GM21528 (cell line): ENCODE measurements around the gene GAMT.

ENCODE experiments used
- ATAC-seq: cut with Tn5 transposase; IDR thresholded peaks from one replicate; pipeline ENCODE4 v1.9.1; 2021; ENCODE audit warnings: mild to moderate bottlenecking, moderate library complexity; ENCODE audit not compliant: unreplicated experiment, low FRiP score

Gene GAMT

DNA sequence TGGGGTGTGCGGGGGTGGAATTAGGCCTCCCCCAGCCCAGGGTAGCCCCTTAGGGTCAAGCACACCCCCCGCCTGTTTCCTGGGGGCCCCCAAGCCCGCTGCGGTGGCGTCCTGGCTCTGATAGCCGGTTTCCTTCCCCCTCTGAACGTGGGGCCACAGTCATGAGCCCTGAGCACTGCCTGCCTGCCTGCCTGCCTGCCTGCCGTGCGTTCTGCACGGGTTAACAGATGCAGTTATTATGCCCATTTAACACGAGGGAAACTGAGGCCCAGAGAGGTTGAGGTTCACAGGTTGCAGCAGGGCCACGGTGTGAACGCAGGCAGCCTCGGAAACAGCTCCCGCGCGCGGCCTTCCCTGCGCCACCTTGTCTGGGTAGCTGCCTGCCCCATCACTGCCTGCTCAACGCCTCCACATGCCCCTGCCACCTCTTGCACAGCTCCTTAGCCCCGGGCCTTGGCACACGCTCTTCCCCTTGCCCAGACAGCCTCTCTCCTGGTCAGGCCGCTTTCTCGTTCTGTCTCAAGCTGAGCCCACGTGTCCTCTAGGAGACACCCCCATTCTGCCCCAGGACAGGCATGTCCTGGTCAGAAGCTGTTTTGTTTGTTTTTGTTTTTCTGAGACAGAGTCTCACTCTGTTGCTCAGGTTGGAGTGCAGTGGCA is 1.2 kb upstream of the GAMT start:
- no peak for ATAC-seq

DNA sequence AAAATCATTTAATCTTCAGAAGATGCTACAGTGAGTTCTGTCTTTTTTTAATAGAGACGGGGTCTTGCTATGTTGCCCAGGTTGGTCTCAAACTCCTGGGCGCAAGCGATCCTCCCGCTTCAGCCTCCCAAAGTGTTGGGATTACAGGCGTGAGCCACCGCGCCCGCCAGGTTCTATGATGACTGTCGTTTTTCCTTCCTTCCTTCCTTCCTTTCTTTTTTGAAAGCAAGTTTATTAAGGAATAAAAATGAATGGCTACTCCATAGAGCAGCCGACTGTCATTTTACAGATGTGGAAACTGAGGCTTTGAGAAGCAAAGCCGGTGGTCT is 511 bp upstream of the GAMT start:
- ATAC-seq = no peak

DNA sequence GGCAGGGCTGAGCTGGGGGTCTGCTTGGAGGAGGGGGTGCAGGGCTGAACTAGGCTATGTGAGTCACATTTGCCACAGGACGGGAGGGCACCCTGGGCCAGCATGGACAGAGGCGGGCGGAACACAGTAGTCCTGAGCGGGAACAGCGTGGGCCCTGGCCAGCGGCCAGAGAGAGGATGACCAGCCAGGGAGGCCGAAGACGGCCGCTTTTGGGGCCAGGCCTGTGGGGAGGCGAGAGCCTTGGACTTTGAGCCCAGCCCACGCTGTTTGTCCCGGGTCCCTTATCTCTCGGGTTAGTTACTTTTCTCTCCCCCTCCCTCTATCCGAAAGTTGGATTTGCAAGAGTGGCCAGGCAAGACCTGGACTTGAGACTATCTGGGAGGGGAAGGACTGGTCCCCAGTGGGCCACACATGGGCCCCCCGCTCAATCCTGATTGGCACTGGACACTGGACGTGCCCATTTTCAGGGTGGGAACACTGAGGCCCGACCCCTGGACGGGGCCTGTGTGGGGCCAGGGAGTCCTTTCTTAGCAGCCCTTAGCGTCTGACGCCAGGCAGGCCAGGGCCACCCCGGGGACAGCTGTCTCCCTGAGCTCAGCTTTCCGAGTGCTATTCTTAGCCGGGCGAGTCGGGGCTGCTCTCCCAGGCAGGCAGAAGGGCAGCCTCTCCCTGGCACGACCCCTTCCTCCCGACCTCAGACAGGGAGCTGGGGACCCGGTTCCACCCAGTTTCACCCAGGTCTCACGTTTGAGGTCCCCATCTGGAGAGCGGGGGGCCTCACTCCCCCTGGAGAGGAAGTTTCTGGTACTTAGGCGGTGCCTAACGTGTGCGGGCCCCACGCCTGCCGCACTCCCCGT is 833 bp downstream of the GAMT start:
- no peak for ATAC-seq

DNA sequence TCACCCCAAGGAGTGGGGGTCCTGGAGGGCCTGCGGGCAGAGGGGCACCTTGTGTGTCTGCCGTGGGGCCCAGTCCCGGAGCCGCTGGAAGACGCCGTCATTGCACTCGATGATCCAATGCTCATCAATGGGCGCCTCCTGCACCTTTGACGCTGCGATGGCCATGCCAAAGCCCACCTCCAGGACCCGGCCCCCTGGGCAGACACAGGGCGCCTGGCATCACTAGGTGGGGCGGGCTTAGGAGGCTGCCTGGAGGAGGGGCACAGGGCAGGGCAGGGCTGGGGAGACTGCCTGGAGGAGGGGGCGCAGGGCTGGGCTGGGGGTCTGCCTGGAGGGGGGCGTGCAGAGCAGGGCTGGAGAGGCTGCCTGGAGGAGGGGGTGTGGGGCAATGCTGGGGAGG is 1.6 kb downstream of the GAMT start:
- ATAC-seq = no peak

DNA sequence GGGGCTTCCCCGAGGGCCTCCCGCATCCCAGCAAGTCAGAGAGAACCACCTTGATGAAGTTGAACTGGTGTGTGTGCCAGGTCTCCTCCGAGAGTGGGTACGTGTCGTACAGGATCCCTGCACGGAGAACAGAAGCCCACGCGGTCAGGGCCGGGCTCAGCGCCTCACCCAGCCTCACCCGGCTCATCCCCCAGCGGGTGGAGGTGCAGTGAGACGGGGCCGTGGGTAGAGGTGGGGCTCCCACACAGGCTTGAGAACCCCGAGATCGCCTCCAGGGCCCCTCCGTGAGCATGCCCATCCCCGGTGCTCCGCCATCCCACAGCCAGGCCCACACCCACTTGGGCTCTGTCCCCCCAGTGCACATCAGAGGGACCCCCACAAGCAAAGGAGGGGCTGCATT is 2.3 kb downstream of the GAMT start:
- ATAC-seq = no peak

DNA sequence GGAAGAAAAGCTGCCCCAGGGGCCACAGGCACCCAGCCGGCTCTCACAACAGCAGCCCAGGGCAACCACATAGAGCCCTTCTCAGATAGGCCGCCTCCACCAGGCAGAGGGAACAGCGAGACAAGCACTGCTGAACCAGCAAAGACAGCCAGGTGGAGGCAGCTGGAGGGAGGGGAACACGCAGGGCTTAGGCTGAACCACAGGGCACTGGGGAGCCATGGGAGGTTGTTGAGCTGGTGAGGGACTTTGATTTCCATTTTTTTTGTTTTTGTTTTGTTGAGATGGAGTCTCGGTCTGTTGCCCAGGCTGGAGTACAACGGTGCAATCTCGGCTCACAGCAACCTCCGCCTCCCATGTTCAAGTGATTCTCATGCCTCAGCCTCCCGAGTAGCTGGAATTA is 3.5 kb downstream of the GAMT start:
- ATAC-seq = no peak

DNA sequence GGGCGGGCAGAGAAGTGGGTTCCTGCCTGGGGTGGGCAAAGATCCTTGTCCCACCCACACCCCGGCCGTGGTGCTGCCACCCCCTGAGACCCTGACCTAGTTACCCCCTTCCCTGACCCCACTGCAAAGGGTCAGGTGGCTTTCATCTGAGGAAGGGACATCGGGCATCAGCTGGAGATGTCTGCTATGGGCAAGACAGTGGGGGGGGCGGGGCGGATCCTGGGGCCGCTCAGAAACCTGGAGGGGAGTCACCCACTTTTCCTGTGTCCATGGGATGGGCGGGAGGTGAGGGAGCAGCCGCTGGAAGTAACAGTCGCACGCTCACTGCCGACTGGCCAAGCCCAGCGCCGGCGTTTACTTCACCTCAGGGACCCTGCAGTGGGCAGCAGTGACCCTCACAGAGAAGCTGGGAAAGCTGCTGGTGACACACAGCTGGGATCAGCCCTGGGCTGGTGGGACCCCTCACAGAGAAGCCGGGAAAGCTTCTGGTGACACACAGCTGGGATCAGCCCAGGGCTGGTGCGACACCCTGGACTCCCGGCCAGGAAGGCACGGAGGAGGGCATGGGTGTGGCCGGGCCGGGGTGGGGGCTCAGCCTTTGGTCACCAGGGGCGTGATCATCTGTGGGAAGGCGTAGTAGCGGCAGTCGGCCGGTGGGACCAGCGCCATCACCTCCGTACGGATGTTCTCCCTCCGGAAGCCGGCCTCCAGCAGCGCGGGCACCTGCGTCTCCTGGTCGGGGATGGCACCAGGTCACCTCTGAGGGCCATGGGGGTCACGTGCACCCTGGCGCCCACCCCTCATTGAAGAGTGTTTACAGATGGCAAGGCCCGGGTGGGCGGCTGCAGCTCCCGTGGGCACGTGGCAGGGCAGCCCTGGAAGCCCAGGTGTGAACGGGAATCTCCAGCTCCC is 4.3 kb downstream of the GAMT start:
- ATAC-seq = no peak

DNA sequence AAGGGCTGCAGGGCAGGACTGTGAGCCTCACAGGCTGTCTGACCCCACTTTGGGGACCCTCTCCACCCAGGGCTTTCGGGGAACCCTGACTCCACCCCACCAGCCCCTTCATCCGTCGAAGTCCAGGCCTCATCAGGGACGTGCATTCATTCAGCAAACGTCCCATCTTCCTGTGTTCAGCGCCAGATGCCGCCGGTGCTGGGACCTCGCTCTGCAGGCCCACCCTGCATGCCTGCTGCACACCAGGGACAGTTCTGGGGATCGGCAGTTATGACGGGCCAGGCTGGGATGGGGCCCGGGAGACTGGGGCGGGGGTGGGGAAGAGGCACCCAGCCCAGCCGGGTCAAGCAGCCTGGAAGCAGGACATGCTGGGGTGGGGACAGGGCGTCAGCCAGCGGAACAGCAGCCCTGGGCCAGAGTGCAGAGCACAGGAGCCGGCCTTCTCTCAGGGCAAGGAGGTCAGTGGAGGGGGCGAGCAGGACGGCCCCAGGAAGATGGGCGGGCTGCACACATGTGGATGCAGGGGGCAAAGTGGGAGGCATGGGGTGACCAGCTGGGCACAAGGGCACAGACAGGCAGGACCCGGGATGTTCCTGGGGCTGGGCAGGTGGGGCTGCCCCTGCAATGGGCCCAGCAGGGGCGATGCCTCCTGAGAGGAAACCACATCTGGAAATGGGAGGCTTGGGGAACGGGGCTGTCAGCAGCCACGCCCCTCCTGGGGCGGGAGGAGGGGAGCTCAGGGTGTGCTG is 5.1 kb downstream of the GAMT start:
- ATAC-seq = no peak

DNA sequence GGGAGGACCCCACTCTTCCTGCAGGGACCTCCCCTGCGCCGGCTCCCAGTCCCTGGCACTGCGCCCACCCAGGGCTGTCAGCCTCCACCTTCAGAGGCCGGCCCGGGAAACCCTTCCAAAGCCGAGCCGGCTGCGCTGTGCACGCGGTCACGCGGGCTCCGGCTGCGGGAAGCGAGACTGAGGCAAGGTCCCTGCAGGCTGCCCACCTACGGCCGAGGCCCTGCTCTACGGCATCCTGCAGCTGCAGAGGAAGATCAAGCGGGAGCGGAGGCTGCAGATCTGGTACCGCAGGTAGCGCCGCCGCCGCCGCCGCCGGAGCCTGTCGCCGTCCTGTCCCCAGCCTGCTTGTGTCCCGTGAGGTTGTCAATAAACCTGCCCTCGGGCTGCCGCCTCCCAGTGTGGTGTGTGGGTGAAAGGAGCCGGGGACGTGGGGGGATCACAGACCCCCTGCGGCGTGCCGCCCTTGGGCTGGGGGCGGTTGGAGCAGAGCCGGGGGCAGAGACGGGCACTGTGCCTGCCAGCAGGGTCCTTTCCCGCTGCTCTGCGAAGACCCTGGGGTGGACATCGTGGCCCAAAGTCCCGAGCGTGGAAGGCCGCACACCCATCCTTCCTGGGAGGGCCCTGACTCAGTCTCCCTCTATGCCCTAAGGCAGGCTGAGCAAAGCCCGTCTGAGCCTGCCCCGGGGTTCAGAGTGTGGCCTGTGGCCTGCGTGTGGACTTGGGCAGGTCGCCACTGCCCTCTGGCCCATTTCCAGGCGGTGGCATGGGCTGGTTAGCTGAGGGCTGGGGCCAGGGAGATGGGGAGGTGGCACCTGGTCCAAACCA is 5.9 kb downstream of the GAMT start:
- no peak for ATAC-seq

DNA sequence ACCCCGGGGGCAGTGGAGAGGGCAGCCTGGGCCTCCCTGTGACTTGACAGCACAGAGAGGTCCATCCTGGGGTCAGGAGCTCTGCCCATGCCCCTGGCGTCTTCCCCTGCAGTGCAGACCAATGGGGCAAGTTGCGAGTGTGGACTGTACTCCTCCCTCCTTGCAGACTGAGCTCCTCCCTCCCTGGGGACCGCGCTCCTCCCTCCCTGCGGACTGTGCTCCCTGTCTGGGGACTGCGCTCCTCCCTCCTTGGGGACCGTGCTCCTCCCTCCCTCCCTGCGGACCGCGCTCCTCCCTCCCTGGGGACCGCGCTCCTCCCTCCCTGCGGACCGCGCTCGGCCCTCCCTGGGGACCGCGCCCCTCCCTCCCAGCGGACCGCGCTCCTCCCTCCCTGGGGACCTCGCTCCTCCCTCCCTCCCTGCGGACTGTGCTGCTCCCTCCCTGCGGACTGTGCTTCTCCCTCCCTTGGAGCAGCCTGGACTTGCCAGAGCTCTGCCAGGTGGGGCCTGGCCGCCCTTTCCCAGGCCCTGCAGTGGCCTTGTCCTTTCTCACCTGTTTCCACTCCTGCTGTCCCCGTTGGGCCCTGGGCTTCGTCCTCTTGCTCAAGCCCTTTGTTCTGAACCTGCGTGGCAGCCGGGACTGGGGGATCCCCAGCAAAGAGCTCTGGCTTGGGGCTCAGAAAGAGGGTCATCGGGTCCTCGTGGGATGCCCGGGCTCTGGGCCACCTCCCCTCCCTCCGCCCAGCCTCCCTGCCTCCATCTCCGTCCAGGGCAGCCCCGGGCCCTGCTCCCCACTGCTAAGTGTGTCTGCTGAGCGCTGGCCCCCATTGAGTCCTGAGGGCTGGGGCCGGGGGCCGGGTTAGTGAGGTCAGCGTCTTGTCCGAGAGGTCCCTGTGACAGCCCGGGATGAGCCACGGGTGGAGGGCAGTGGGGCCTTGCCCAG is 6.8 kb downstream of the GAMT start:
- ATAC-seq = no peak

DNA sequence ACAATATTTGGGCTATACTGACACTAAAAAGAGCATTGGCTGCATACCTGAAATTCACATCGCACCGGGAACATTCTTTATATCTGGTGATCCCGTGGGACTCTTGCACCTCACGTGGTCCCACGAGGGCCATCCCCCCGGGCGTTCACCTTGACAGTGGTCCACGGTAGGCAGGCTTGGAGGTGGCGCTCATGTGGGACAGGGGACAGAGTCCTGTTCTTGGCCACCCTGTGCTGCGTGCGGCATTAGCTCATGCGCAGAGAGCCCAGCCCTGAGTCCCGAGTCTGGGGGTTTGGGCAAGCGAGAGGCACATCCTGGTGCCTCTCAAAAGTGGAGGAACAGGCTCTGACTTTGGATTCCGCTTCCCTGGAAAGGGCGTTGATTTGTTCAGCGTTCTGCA is 7.5 kb downstream of the GAMT start:
- no peak for ATAC-seq

DNA sequence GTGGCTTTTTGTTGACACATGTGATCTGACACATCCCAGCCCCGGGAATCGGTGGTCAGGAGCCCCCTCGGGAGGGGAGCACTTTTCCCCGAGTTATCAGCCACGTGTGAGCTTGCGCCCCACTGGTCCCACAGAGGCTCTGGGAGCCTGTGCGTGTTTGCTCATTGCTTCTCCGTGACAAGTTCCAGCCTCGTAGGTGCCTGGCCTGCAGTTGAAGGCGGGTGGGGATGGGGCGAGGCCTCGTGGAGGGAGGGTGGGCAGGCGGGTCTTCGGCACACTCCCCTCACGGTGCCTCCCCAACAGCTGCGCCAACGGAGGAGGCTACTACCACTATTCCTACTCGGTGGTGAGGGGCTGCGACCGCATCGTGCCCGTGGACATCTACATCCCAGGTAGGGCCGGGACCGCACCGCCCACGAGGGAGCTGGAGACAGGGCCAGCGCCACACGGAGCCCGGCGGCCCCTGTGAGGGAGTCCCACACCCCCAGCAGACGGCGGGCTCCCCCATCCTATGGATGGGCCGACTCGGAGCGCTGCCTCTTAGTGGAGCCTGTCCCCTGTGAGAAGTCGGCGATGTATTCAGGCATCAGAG is 8.3 kb downstream of the GAMT start:
- no peak for ATAC-seq

DNA sequence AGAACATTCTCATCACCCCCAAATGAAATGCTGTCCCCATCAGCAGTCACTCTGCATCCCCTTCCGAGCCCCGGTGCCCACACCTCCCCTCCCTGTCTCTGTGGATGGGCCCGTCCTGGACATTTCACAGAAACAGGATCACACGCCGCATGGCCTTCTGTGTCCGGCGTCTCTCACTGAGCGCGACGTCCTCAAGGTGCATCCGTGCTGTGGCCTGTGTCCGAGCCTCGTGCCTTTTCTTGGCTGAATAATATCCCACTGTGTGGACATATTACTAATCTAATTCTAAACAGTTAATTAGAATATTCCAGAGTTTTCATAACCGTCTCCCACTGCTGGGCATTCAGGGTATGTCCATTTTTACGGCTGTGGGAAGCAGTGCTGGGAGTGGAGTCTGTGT is 8.9 kb downstream of the GAMT start:
- no peak for ATAC-seq

DNA sequence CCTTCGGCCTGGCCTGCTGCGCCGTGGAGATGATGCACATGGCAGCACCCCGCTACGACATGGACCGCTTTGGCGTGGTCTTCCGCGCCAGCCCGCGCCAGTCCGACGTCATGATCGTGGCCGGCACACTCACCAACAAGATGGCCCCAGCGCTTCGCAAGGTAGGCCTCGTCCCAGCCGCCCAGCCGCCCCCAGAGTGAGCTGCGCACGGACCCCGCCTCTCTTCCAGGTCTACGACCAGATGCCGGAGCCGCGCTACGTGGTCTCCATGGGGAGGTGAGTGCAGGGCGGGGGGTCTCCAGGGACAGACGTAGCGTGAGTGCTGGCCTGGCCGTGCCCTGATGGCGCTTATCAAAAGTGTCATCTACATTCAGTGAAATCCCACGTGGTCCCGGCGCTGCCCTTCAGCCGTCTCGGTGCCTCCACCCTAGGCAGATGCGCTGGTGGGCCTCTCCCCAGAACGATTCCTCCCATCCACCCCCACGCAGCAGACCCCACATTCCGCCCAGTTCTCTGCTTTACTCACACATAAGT is 10.4 kb downstream of the GAMT start:
- no peak for ATAC-seq

DNA sequence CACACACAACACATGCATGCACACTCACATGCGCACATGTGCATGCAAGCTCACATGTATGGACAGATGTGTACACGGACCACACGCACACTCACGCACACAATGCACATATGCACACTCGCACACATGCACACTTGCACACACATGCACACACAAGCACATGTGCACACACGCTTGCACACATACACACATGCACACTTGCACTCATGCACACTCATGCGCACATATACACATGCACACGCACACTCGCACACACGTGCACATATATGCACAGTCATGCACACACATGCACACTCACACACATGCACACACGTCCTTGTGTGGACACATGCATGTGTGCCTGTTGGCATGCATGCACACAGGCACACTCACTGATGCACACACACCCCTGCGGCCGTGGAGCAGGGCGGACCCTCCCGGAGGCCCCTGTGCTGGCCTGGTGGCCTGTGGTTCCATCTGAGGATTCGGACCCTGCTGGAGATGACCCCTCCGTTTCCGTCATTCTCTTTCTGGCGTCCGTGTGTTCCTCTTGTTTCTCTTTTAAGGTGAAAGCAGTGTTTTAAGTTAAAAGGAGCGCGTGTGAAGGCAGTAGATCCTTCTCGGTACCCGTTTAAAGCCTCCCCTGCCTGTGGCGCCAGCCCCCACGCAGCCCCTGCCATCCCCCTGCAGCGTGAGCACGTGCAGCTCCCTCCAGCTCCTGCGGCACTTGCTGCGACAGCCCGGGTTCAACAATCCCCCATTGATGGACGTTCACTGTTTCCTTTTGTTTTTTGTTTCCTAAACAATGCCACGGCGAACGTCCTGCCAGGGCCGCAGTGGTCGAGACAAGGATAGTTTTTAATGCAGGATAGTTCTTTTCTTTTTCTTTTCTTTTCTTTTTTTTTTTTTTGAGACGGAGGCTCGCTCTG is 12.1 kb downstream of the GAMT start:
- no peak for ATAC-seq

DNA sequence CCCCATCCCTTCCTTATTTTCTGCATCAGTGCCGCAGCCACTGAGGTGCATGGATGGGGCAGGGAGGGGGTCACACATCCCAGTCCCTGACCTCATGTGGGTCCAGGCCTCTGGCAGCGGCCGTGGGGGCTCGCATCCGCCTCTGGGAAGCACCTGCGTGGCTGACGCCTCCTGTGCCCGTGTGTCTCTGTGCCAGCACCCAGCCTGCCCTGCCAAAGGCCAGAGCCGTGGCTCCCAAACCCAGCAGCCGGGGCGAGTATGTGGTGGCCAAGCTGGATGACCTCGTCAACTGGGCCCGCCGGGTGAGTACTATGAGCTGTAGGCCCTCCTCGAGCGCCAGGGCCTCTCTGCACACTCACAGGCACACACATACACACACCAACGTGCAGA is 12.7 kb downstream of the GAMT start:
- ATAC-seq = no peak
